ENCODE measurements around the gene USP10.

USP10 gene

GRCh38 chr16:84775262-84775810, 75.5 kb downstream of the USP10 start:
- Histone ChIP-seq H3K27me3 (ENCODE audit: control insufficient read depth, insufficient read depth, low read length) (no peaks in the 10 kb centered on the region), H3K36me3 (ENCODE audit: control insufficient read depth, insufficient read depth, low read length) (peaks cover 63% of the 10 kb centered on the region), H3K9ac (ENCODE audit: low read depth, low read length) (no peak overlapping the region), H3K9me3 (ENCODE audit: control insufficient read depth, insufficient read depth, low read length) (no peaks in the 10 kb centered on the region), H3K4me1 (ENCODE audit: control insufficient read depth, insufficient read depth, low read length) (no peaks in the 10 kb centered on the region), H3K4me3 (ENCODE audit: low read depth, low read length) (no peak overlapping the region)

GRCh38 chr16:84777435-84777834, 77.6 kb downstream of the USP10 start:
- H3K36me3 ChIP-seq (ENCODE audit: control insufficient read depth, insufficient read depth, low read length), result peaks cover 60% of the 10 kb centered on the region
- H3K4me3 ChIP-seq (ENCODE audit: low read depth, low read length), result no peak overlapping the region
- H3K4me1 ChIP-seq (ENCODE audit: control insufficient read depth, insufficient read depth, low read length), result no peaks in the 10 kb centered on the region
- no peak overlapping the region for H3K9ac ChIP-seq (ENCODE audit: low read depth, low read length)
- no peaks in the 10 kb centered on the region for H3K27me3 ChIP-seq (ENCODE audit: control insufficient read depth, insufficient read depth, low read length)
- H3K9me3 ChIP-seq (ENCODE audit: control insufficient read depth, insufficient read depth, low read length), result no peaks in the 10 kb centered on the region

- Histone ChIP-seq H3K4me1 (ENCODE audit: control insufficient read depth, insufficient read depth, low read length) (no peaks in the 10 kb centered on the region), H3K4me3 (ENCODE audit: low read depth, low read length) (no peak overlapping the region), H3K36me3 (ENCODE audit: control insufficient read depth, insufficient read depth, low read length) (peaks cover 48% of the 10 kb centered on the region), H3K9me3 (ENCODE audit: control insufficient read depth, insufficient read depth, low read length) (no peaks in the 10 kb centered on the region), H3K9ac (ENCODE audit: low read depth, low read length) (no peak overlapping the region), H3K27me3 (ENCODE audit: control insufficient read depth, insufficient read depth, low read length) (no peaks in the 10 kb centered on the region)
Observed at GRCh38 chr16:84778720-84779119, 78.9 kb downstream of the USP10 start.

- Histone ChIP-seq H3K36me3 (ENCODE audit: control insufficient read depth, insufficient read depth, low read length) (peaks cover 47% of the 10 kb centered on the region), H3K9me3 (ENCODE audit: control insufficient read depth, insufficient read depth, low read length) (no peaks in the 10 kb centered on the region), H3K27me3 (ENCODE audit: control insufficient read depth, insufficient read depth, low read length) (no peaks in the 10 kb centered on the region), H3K4me1 (ENCODE audit: control insufficient read depth, insufficient read depth, low read length) (no peaks in the 10 kb centered on the region), H3K9ac (ENCODE audit: low read depth, low read length) (no peak overlapping the region), H3K4me3 (ENCODE audit: low read depth, low read length) (no peak overlapping the region)
Observed at GRCh38 chr16:84780063-84780462, 80.3 kb downstream of the USP10 start.

GRCh38 chr16:84780544-84781376, 81.0 kb downstream of the USP10 start:
- Histone ChIP-seq H3K27me3 (ENCODE audit: control insufficient read depth, insufficient read depth, low read length) (no peaks in the 10 kb centered on the region), H3K4me1 (ENCODE audit: control insufficient read depth, insufficient read depth, low read length) (no peaks in the 10 kb centered on the region), H3K9ac (ENCODE audit: low read depth, low read length) (no peak overlapping the region), H3K36me3 (ENCODE audit: control insufficient read depth, insufficient read depth, low read length) (peaks cover 40% of the 10 kb centered on the region), H3K4me3 (ENCODE audit: low read depth, low read length) (no peak overlapping the region), H3K9me3 (ENCODE audit: control insufficient read depth, insufficient read depth, low read length) (no peaks in the 10 kb centered on the region)

- no peak overlapping the region for H3K9ac ChIP-seq (ENCODE audit: low read depth, low read length)
- H3K36me3 ChIP-seq (ENCODE audit: control insufficient read depth, insufficient read depth, low read length), result peaks cover 19% of the 10 kb centered on the region
- no peaks in the 10 kb centered on the region for H3K9me3 ChIP-seq (ENCODE audit: control insufficient read depth, insufficient read depth, low read length)
- H3K4me3 ChIP-seq (ENCODE audit: low read depth, low read length), result no peak overlapping the region
- H3K4me1 ChIP-seq (ENCODE audit: control insufficient read depth, insufficient read depth, low read length), result no peaks in the 10 kb centered on the region
- H3K27me3 ChIP-seq (ENCODE audit: control insufficient read depth, insufficient read depth, low read length), result no peaks in the 10 kb centered on the region
Observed at GRCh38 chr16:84782846-84783245, 83.0 kb downstream of the USP10 start.

GRCh38 chr16:84785843-84786581, 86.2 kb downstream of the USP10 start:
- Histone ChIP-seq H3K27me3 (ENCODE audit: control insufficient read depth, insufficient read depth, low read length) (no peaks in the 10 kb centered on the region), H3K4me3 (ENCODE audit: low read depth, low read length) (no peak overlapping the region), H3K36me3 (ENCODE audit: control insufficient read depth, insufficient read depth, low read length) (no peaks in the 10 kb centered on the region), H3K4me1 (ENCODE audit: control insufficient read depth, insufficient read depth, low read length) (no peaks in the 10 kb centered on the region), H3K9ac (ENCODE audit: low read depth, low read length) (no peak overlapping the region), H3K9me3 (ENCODE audit: control insufficient read depth, insufficient read depth, low read length) (no peaks in the 10 kb centered on the region)

- Histone ChIP-seq H3K9ac (ENCODE audit: low read depth, low read length) (no peak overlapping the region), H3K36me3 (ENCODE audit: control insufficient read depth, insufficient read depth, low read length) (no peaks in the 10 kb centered on the region), H3K4me3 (ENCODE audit: low read depth, low read length) (no peak overlapping the region), H3K4me1 (ENCODE audit: control insufficient read depth, insufficient read depth, low read length) (no peaks in the 10 kb centered on the region), H3K9me3 (ENCODE audit: control insufficient read depth, insufficient read depth, low read length) (no peaks in the 10 kb centered on the region), H3K27me3 (ENCODE audit: control insufficient read depth, insufficient read depth, low read length) (no peaks in the 10 kb centered on the region)
Observed at GRCh38 chr16:84786605-84787262, 86.9 kb downstream of the USP10 start.

- Histone ChIP-seq H3K4me3 (ENCODE audit: low read depth, low read length) (no peak overlapping the region), H3K9ac (ENCODE audit: low read depth, low read length) (no peak overlapping the region), H3K4me1 (ENCODE audit: control insufficient read depth, insufficient read depth, low read length) (no peaks in the 10 kb centered on the region), H3K9me3 (ENCODE audit: control insufficient read depth, insufficient read depth, low read length) (no peaks in the 10 kb centered on the region), H3K27me3 (ENCODE audit: control insufficient read depth, insufficient read depth, low read length) (no peaks in the 10 kb centered on the region), H3K36me3 (ENCODE audit: control insufficient read depth, insufficient read depth, low read length) (no peaks in the 10 kb centered on the region)
Observed at GRCh38 chr16:84787263-84787622, 87.4 kb downstream of the USP10 start.

GRCh38 chr16:84788920-84789391, 89.2 kb downstream of the USP10 start:
- Histone ChIP-seq H3K9ac (ENCODE audit: low read depth, low read length) (no peak overlapping the region), H3K4me1 (ENCODE audit: control insufficient read depth, insufficient read depth, low read length) (no peaks in the 10 kb centered on the region), H3K9me3 (ENCODE audit: control insufficient read depth, insufficient read depth, low read length) (no peaks in the 10 kb centered on the region), H3K4me3 (ENCODE audit: low read depth, low read length) (no peak overlapping the region), H3K27me3 (ENCODE audit: control insufficient read depth, insufficient read depth, low read length) (no peaks in the 10 kb centered on the region), H3K36me3 (ENCODE audit: control insufficient read depth, insufficient read depth, low read length) (no peaks in the 10 kb centered on the region)

GRCh38 chr16:84789431-84789830, 89.6 kb downstream of the USP10 start:
- Histone ChIP-seq H3K27me3 (ENCODE audit: control insufficient read depth, insufficient read depth, low read length) (no peaks in the 10 kb centered on the region), H3K9ac (ENCODE audit: low read depth, low read length) (no peak overlapping the region), H3K9me3 (ENCODE audit: control insufficient read depth, insufficient read depth, low read length) (no peaks in the 10 kb centered on the region), H3K4me3 (ENCODE audit: low read depth, low read length) (no peak overlapping the region), H3K36me3 (ENCODE audit: control insufficient read depth, insufficient read depth, low read length) (no peaks in the 10 kb centered on the region), H3K4me1 (ENCODE audit: control insufficient read depth, insufficient read depth, low read length) (no peaks in the 10 kb centered on the region)
